ENCODE measurements around the gene LEMD3.

LEMD3 gene

GRCh38 chr12:65208964-65209654, 39.7 kb downstream of the LEMD3 start:
- DNase-seq (ENCODE audit: low read depth): no peak

DNA sequence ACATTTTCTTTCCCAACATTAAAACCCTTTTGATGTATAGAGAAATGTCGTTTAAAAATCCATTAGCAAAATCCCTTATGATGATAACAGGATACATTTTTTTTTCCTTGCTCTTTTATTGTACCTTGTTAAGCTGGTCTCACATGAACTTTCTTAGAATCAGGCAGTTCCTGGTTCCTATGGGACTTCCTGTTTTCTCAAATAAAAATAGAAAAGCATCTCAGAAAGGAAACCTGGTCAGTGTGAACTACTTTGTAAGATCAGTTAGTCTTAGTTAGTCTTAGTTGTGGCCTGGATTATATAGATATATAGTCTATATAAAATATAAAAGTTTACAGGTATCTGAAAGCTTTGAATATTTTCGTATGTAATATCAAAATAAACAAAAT, 40.3 kb downstream of the LEMD3 start:
- no peak for DNase-seq (ENCODE audit: low read depth)

DNA sequence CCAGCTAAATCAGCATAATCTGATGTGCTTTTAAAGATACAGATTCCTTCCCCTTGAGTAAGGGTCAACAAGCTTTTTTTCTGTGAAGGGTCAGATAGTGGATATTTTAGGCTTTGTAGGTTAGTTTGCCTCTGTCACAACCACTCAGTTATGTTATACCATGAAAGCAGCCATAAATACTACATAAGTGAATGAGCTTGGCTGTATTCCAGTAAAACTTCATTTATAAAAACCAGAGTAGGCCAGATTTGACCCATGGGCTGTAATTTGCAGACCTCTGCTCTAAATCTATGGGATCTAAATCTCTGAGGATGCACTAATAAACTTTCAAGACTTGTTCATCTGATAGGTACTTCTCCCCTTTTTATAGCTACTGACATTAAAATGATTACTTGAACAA, 47.7 kb downstream of the LEMD3 start:
- no peak for DNase-seq (ENCODE audit: low read depth)

DNA sequence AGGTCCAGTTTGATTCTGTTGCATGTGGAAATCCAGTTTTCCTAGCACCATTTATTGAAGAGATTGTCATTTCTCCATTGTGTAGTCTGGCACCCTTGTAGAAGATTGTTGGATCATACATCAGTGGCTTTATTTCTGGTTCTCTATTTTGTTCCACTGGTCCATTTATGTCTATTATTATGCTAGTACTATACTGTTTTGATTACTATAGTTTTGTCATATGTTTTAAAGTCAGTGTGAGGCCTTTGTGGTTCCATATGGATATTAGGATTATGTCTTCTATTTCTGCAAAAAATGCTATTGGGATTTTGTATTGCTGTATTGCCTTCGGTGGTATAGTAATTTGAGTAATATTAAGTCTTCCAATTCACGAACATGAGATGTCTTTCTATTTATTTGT, 51.4 kb downstream of the LEMD3 start:
- DNase-seq (ENCODE audit: low read depth): no peak

DNA sequence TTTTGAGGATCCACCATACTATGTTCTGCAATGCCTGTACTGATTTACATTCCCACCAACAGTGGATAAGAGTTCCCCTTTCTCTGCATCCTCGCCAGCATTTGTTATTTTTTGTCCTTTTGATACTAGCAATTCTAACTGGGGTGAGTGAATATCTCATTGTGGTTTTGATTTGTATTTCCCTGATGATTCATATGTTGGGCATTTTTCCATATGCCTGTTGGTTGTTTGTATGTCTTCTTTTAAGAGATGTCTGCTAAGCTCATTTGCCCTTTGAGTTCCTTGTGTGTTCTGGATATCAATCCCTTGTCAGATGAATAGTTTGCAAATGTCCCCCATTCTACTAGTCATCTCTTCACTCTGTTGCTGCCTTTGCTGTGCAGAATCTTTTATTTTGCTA, 60.1 kb downstream of the LEMD3 start:
- no peak for DNase-seq (ENCODE audit: low read depth)

- no peak for DNase-seq (ENCODE audit: low read depth)
These were observed 63.2 kb downstream of the LEMD3 start for GRCh38 chr12:65232476-65233077.

GRCh38 chr12:65237153-65237552, 67.8 kb downstream of the LEMD3 start:
- DNase-seq (ENCODE audit: low read depth): no peak

GRCh38 chr12:65238609-65239008, 69.2 kb downstream of the LEMD3 start:
- no peak for DNase-seq (ENCODE audit: low read depth)

- DNase-seq (ENCODE audit: low read depth): no peak
These were observed 79.6 kb downstream of the LEMD3 start for GRCh38 chr12:65248656-65249633.

DNA sequence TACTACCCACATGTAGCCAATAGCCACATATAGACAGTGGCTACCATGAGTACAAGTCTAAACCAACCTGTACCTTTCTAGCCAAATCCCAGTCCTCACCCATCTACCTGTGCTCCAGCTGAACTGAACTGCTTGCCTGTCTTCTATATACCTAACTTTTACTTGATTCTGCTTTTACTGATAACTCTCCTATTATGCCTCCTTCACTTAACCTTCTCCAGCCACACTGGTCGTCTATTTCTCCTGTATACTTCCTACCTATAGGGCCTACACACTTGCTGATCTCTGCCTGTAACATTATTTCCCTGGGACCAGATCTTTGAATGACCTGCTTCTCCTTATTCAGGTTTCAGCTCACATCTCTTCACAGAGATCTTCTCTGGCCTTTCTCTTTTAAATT, 83.1 kb downstream of the LEMD3 start:
- no peak for DNase-seq (ENCODE audit: low read depth)

DNA sequence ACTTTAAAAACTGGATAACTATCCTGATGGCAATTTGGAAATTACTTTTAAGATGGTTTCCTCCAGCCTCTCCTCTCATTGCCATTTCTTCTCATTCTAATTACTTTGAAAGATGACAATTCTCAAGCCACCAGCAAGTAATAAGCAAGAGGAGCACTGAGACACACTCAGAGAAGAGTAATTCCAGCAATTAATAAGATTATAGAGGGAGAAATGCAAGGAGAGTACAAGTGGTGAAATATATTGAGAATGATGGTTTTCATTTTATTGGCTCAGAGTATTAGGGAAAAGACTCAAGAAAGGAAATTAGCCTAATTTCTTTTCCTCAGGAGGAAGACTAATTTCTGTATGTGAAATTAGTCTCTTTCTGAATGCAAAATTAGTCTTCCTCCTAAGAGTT, 88.6 kb downstream of the LEMD3 start:
- DNase-seq (ENCODE audit: low read depth): no peak

DNA sequence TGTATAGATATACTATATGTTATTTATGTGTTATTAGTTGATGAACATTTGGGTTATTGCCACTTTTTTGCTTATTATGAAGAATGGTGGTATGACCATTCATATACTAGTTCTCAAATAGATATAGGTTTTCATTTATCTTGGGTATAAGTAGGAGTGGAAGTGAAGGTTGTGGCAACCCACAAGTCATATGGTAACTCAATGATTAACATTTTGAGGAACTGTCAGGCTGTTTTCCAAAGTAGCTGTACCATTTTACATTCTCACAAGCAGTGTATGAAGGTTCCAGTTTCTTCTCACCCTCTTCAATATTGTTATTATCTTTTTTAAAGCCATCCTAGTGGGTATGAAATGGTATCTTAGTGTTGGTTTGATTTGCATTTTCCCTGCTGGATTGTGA, 90.1 kb downstream of the LEMD3 start:
- DNase-seq (ENCODE audit: low read depth): no peak

DNA sequence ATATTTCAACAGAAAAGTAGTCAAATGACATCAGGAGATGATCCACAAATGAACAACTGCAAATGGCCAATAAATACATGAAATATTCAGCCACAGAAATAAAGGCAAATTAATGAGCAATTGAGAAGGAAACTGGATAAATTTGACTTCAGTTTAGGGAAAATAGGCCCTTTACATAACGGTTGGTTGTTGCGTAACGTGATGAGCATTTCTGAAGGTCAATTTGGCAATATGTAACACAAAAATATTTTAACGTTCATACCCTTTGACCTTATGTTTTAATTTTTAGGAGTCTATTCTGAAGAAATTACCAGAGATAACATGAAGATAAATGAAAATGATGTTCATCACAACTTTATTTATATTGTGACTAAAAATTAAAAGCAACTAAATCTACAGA, 94.4 kb downstream of the LEMD3 start:
- DNase-seq (ENCODE audit: low read depth): no peak

- no peak for DNase-seq (ENCODE audit: low read depth)
These were observed 97.0 kb downstream of the LEMD3 start for GRCh38 chr12:65266408-65266807.

GRCh38 chr12:65269603-65270002, 100.2 kb downstream of the LEMD3 start:
- no peak for DNase-seq (ENCODE audit: low read depth)

GRCh38 chr12:65274602-65275272, 105.4 kb downstream of the LEMD3 start:
- DNase-seq (ENCODE audit: low read depth): no peak

GRCh38 chr12:65275627-65276026, 106.2 kb downstream of the LEMD3 start:
- DNase-seq (ENCODE audit: low read depth): no peak

GRCh38 chr12:65276916-65277530, 107.6 kb downstream of the LEMD3 start:
- no peak for DNase-seq (ENCODE audit: low read depth)

DNA sequence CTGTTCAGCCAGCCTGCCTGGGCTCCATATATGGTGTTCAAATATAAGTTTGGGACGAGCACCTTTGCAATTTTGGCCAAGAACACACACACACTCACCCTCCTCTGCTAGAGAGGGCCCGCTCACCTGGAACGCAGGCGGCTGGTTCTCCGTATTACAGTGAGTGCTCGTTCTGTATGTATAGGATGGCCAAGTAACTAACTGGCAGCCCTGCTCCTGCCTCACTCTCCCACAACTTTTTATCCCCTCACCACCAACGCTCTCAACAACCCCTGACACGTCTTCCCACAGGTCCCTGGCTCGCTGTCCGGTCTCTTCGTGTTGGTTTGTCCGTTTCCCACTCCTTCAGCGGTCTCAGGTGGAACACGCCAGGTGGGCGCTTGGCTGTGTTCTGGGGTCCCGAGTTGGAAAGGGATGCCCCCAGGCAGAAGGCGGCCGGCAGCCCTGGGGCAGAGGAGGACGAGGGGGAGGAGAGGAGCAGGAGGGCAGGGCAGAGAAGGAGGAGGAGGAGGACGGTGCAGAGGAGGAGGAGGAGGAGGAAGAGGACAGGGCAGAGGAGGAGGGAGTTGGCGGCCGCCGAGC, 108.7 kb downstream of the LEMD3 start:
- DNase-seq (ENCODE audit: low read depth): no peak

DNA sequence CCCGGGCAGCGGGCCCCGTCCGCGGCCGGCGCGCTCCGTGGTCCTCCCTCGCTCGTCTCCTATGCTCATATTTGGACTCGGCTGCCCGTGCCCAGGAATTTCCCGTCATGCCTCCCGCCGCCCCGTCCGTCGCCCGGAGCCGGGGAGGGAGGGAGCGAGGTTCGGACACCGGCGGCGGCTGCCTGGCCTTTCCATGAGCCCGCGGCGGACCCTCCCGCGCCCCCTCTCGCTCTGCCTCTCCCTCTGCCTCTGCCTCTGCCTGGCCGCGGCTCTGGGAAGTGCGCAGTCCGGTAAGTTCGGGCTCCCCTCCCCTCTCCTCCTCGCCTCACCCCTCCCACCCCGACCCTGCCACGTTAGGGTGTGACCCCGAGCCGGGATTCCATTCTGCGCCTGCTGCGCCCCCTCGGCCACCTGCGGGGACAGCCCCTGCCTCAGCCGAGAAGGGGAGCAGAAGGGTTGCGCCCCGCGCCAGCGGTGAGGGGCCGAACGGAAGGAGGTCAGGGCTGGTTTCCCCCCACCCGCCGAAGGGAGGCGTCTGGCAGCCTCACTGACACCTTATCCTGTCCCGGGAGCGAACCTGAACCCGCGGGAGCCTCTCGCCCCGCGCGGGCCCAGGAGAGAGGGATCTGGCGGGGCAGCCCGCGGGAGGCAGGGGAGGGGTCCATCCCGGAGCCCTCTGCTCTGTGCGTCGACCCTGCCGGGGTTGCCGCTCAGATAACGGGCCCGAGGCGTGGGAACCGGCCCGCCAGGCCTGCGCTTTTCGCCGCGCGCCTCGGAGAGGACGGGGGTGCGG, 109.4 kb downstream of the LEMD3 start, which contains the start of gene MSRB3:
MSRB3 (plus strand) TSS at position 108 of the 793 bp plus-strand sequence. CDS start 29,897 bp downstream, outside the sequence.
- no peak for DNase-seq (ENCODE audit: low read depth)
